ENCODE data around the gene GFOD2.

The GFOD2 gene

GRCh38 chr16:67654403-67654911, 64.7 kb downstream of the GFOD2 start:
- H3K4me3 ChIP-seq (ENCODE audit: low read length): no peak overlapping the region
- DNase-seq (ENCODE audit: low read depth): no peak
- no peak for TF ChIP-seq CTCF (conservative IDR thresholded peaks at IDR 0.05; ENCODE audit: low read depth, low read length)

- no peak for DNase-seq (ENCODE audit: low read depth)
- H3K4me3 ChIP-seq (ENCODE audit: low read length): no peak overlapping the region
Measured at GRCh38 chr16:67653789-67654402, 65.2 kb downstream of the GFOD2 start.

GRCh38 chr16:67653128-67653788, 65.9 kb downstream of the GFOD2 start:
- H3K4me3 ChIP-seq (ENCODE audit: low read length): peak overlapping the region; percentile 38
- peak; percentile 26 for TF ChIP-seq CTCF (conservative IDR thresholded peaks at IDR 0.05; ENCODE audit: low read depth, low read length)
- DNase-seq (ENCODE audit: low read depth): no peak

More at GRCh38 chr16:67653789-67654402, 65.2 kb downstream of the GFOD2 start:
- no peak for TF ChIP-seq CTCF (conservative IDR thresholded peaks at IDR 0.05; ENCODE audit: low read depth, low read length)

- peak overlapping the region; percentile 12 for H3K4me3 ChIP-seq (ENCODE audit: low read length)
- DNase-seq (ENCODE audit: low read depth): no peak
- no peak for TF ChIP-seq CTCF (conservative IDR thresholded peaks at IDR 0.05; ENCODE audit: low read depth, low read length)
Measured at GRCh38 chr16:67652578-67653127, 66.5 kb downstream of the GFOD2 start.

GRCh38 chr16:67651847-67652246, 67.3 kb downstream of the GFOD2 start:
- H3K4me3 ChIP-seq (ENCODE audit: low read length): no peak overlapping the region
- no peak for TF ChIP-seq CTCF (conservative IDR thresholded peaks at IDR 0.05; ENCODE audit: low read depth, low read length)
- no peak for DNase-seq (ENCODE audit: low read depth)

- DNase-seq (ENCODE audit: low read depth): no peak
- no peak for TF ChIP-seq CTCF (conservative IDR thresholded peaks at IDR 0.05; ENCODE audit: low read depth, low read length)
- H3K4me3 ChIP-seq (ENCODE audit: low read length): no peak overlapping the region
Measured at GRCh38 chr16:67651039-67651438, 68.1 kb downstream of the GFOD2 start.
